Heart right ventricle (tissue), 16 donors: ENCODE data around the gene SH3RF3. TPM values are rescaled to one million over a fixed set of nuclear protein-coding genes. Genes with fewer than 3 reads are reported as not detected.
"Not testable (repeated sequence)": the region's sequence is repeated elsewhere in the genome, so short reads cannot be mapped to it uniquely, and the experiment has no call there.

ENCODE experiments used
- ATAC-seq, 8 donors: fragments of 200-7000 bp; cut with Tn5 transposase; one replicate each; pipeline ENCODE4 v1.9.1; 2020; ENCODE audit warnings: mild to moderate bottlenecking in 8 of 8, moderate library complexity in 8 of 8, moderate number of reproducible peaks in 1 of 8
- DNase-seq, 2 donors: peaks; one replicate each; pipeline ENCODE4 v3.0.0-alpha.2; 2020
- H3K27ac ChIP-seq, 10 donors: fragments of 200-600 bp; sonication (generic) in 2 of 10; one replicate each; pipeline versions ENCODE4 v1.5.0 to v1.8.0; 2020 to 2022; ENCODE audit warnings: mild to moderate bottlenecking in 3 of 10
- H3K27me3 ChIP-seq, 7 donors: fragments of 200-600 bp; one replicate each; pipeline ENCODE4 v1.8.0; 2021 to 2022; ENCODE audit warnings: mild to moderate bottlenecking in 2 of 7
- H3K36me3 ChIP-seq, 9 donors: fragments of 200-600 bp; sonication (generic) in 1 of 9; one replicate each; pipeline versions ENCODE4 v1.5.0 to v1.8.0; 2020 to 2022; ENCODE audit warnings: mild to moderate bottlenecking in 2 of 9
- H3K4me1 ChIP-seq, 9 donors: fragments of 200-600 bp; sonication (generic) in 1 of 9; one replicate each; pipeline versions ENCODE4 v1.5.0 to v1.8.0; 2020 to 2022; ENCODE audit warnings: mild to moderate bottlenecking in 4 of 9
- H3K4me3 ChIP-seq, 10 donors: fragments of 200-600 bp; sonication (generic) in 2 of 10; one replicate each; pipeline versions ENCODE4 v1.5.0 to v1.8.0; 2020 to 2022; ENCODE audit warnings: mild to moderate bottlenecking in 7 of 10, moderate library complexity in 2 of 10
- H3K9me3 ChIP-seq, 11 donors: fragments of 200-600 bp in 10 of 11; sonication (generic) in 2 of 11; one replicate each; pipeline versions ENCODE4 v1.5.0 to v1.8.0; 2013 to 2022; ENCODE audit warnings: mild to moderate bottlenecking in 2 of 11, control low read depth in 1 of 11, moderate library complexity in 1 of 11
- CTCF ChIP-seq, 9 donors: fragments of 200-600 bp; sonication (generic) in 2 of 9; IDR thresholded peaks; one replicate each; pipeline versions ENCODE4 v1.5.0 to v1.8.0; 2021 to 2022; ENCODE audit warnings: antibody characterized with exemption in 9 of 9, mild to moderate bottlenecking in 5 of 9, moderate library complexity in 1 of 9
- WGBS, 2 donors: extraction: QIAGEN DNeasy Blood & Tissue Kit; methylation state at CpG; one replicate each; pipeline ENCODE4 v1.1.7; 2013; ENCODE audit warnings: inconsistent platforms in 1 of 2; 5-methylcytosine and 5-hydroxymethylcytosine counted together
- intact Hi-C, 10 donors: fragments of 100-400 bp; cut with DNase I; formaldehyde crosslinking; loops; one replicate each; pipeline versions ENCODE4 v1.11.1 to v1.14.2; 2022
- polyA plus RNA-seq, 2 donors: library from polyadenylated mRNA; stranded (reverse); fragments of 200-250 nt; gene quantifications; one replicate each; pipeline ENCODE4 v1.2.3, GENCODE V29; 2013
- total RNA-seq, 10 donors: library from RNA; stranded (reverse); fragmentation: NEBNext Ultra II Directional in 3 of 10; extraction: Animal tissue kit (Norgen Biotek cat#: 25700) in 3 of 10; gene quantifications; one replicate each; pipeline versions ENCODE4 v1.2.1 to v1.2.4, GENCODE V29; 2021 to 2023
- donor health status: Arrhythmogenic right ventricular cardiomyopathy.
- donor health status: ischemic (EF 13 %, LVEDD 7.1; RV severe dilation, severe dysfunction).
- donor health status: healthy with polysubstance abuse.
- donor health status: DM: no; HTN: yes; CAD: no.
- donor health status: DM: no; HTN: no; CAD: no.
- donor health status: ischemic (EF 25% LVEDD 6.9; RV normal size, moderate dysfunction).
- donor health status: ischemic (EF 25% LVEDD 5.7; RV mildly dilated, moderate dysfunction).
- donor health status: healthy.
- donor health status: DM: yes; HTN: yes; CAD: no.
- donor health status: Ischemic cardiomyopathy.
- donor health status: ischemic (EF 35%, LVEDD 5.7; RV mildly dilated, moderate dysfunction).
- donor health status: nonischemic (EF 11% LVEDD 7.7; RV severe dilation, severe dysfunction).
- donor health status: DM: yes; HTN: yes; CAD: no.
- donor health status: PGD.
- donor health status: ischemic (EF 29% LVEDD 5.4; RV normal size, mild dysfunction).
- donor health status: nonischemic (EF 23%, LVEDD 6.1; RV moderate dilation, normal function).

Gene SH3RF3
- total and polyA plus RNA-seq, 12 donors, result 5.0 to 11.5 (median 8.6) TPM

- H3K4me1 ChIP-seq, result peaks cover 3 to 49% (median 30%) of the 10 kb centered on the region in 9 donors
- no peaks in the 10 kb centered on the region for H3K9me3 ChIP-seq
- no peaks in the 10 kb centered on the region for H3K36me3 ChIP-seq
- 66 to 76% methylated on average over 6 of the region's 6 CpGs for WGBS, 2 donors
- H3K27me3 ChIP-seq, result peaks cover 0 to 19% (median 0%) of the 10 kb centered on the region in 7 donors
- no peak overlapping the region for H3K4me3 ChIP-seq
- DNase-seq, result no peak
- TF ChIP-seq CTCF (IDR thresholded peaks at IDR 0.05), result no peak
- ATAC-seq, result peak in 2 of 8 donors; percentile 12 to 48
- peak overlapping the region in 4 of 10 donors; percentile 19 to 58 (median 34) for H3K27ac ChIP-seq
- intact Hi-C loops, result loop anchor here in 1 of 10 donors (10.0 kb wide), 1 partner anchor 83 kb away; no protein-coding TSS in a partner anchor
Measured at GRCh38 chr2:109218087-109218791, 89.2 kb downstream of the SH3RF3 start.

- Histone ChIP-seq H3K27me3 (peaks cover 0 to 19% (median 0%) of the 10 kb centered on the region in 7 donors), H3K9me3 (no peaks in the 10 kb centered on the region), H3K4me1 (peaks cover 1 to 44% (median 28%) of the 10 kb centered on the region in 9 donors), H3K4me3 (no peak overlapping the region), H3K36me3 (no peaks in the 10 kb centered on the region), H3K27ac (peak overlapping the region in 3 of 10 donors; percentile 23 to 58 (median 45))
- intact Hi-C loops, result loop anchor here in 2 of 10 donors (1.0 to 10.0 kb wide), 2 partner anchors 23 to 84 kb away; no protein-coding TSS in a partner anchor
- 23 to 56% methylated on average over 1 of the region's 1 CpG for WGBS, 2 donors
- DNase-seq (no peak), ATAC-seq (peak in 1 of 8 donors; percentile 18)
- TF ChIP-seq CTCF (IDR thresholded peaks at IDR 0.05), result no peak
Measured at GRCh38 chr2:109218792-109219126, 89.8 kb downstream of the SH3RF3 start.

- DNase-seq, result no peak
- ATAC-seq, result no peak
- Histone ChIP-seq H3K4me3 (no peak overlapping the region), H3K36me3 (no peaks in the 10 kb centered on the region), H3K27me3 (peaks cover 0 to 13% (median 0%) of the 10 kb centered on the region in 7 donors), H3K4me1 (peaks cover 0 to 34% (median 20%) of the 10 kb centered on the region in 9 donors), H3K9me3 (no peaks in the 10 kb centered on the region), H3K27ac (no peak overlapping the region)
- TF ChIP-seq CTCF (IDR thresholded peaks at IDR 0.05), result no peak
- 94 to 96% methylated on average over 2 of the region's 2 CpGs for WGBS, 2 donors
- intact Hi-C loops, result no loop called here
Measured at GRCh38 chr2:109220860-109221259, 91.9 kb downstream of the SH3RF3 start.

- H3K27ac ChIP-seq, H3K4me3 ChIP-seq, ATAC-seq, DNase-seq, intact Hi-C loops, H3K36me3 ChIP-seq, H3K9me3 ChIP-seq: not testable (repeated sequence)
- peaks cover 0 to 11% (median 0%) of the 10 kb centered on the region in 7 donors for H3K27me3 ChIP-seq
- H3K4me1 ChIP-seq, result peaks cover 0 to 39% (median 20%) of the 10 kb centered on the region in 9 donors
- 98% methylated on average over 9 of the region's 9 CpGs for WGBS, 2 donors
Measured at GRCh38 chr2:109221316-109221715, 92.3 kb downstream of the SH3RF3 start.

- DNase-seq, result no peak
- H3K4me1 ChIP-seq, result peaks cover 0 to 36% (median 17%) of the 10 kb centered on the region in 9 donors
- ATAC-seq, result peak in 1 of 8 donors; percentile 43
- H3K27me3 ChIP-seq, result peaks cover 0 to 11% (median 0%) of the 10 kb centered on the region in 7 donors
- intact Hi-C loops, result no loop called here
- no peak for TF ChIP-seq CTCF (IDR thresholded peaks at IDR 0.05)
- H3K9me3 ChIP-seq, result no peaks in the 10 kb centered on the region
- no peak overlapping the region for H3K4me3 ChIP-seq
- no peaks in the 10 kb centered on the region for H3K36me3 ChIP-seq
- no peak overlapping the region for H3K27ac ChIP-seq
- 96 to 97% methylated on average over 3 of the region's 3 CpGs for WGBS, 2 donors
Measured at GRCh38 chr2:109222422-109222821, 93.4 kb downstream of the SH3RF3 start.
